HG03135 (cell line): ENCODE measurements around the gene MIPEP.
A peak's percentile ranks its signal among the peaks of the same experiment; 100 is the strongest.

Experiments used
- ATAC-seq: cut with Tn5 transposase; IDR thresholded peaks from one replicate; pipeline ENCODE4 v1.9.1; 2021; ENCODE audit warnings: mild to moderate bottlenecking, moderate library complexity; ENCODE audit not compliant: unreplicated experiment

MIPEP gene

DNA sequence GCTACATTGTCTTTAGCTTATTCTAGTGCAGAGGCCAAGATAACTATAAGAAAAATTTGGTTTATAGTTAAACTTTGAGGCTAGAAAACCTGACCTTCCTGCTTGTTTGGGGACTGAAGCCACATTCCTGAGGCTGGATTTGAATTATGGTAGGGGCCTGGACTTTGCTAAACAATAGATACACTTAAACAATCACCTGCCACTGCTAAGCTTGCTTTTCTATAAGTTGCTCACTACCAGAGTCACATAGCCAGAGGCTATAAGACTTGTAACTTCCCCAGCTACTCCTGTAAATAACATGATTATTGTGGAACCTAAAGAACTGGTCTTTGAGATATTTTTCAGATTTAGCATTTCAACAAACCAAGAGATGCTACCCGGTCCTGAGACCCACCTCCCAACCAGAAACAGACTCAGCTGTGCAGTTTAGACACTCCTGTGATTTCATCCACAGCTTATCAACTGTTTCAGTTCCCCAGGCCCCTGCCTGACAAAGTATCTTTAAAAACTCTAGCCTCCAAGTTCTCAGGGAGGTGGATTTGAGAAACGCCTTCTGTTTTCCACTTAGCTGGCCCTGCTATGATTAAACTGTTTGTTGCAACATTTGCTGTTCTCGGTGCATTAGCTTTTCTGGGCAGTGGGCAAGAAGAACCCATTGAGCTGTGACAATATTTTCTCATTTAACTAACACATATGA lies 77.7 kb downstream of the MIPEP start:
- no peak for ATAC-seq

DNA sequence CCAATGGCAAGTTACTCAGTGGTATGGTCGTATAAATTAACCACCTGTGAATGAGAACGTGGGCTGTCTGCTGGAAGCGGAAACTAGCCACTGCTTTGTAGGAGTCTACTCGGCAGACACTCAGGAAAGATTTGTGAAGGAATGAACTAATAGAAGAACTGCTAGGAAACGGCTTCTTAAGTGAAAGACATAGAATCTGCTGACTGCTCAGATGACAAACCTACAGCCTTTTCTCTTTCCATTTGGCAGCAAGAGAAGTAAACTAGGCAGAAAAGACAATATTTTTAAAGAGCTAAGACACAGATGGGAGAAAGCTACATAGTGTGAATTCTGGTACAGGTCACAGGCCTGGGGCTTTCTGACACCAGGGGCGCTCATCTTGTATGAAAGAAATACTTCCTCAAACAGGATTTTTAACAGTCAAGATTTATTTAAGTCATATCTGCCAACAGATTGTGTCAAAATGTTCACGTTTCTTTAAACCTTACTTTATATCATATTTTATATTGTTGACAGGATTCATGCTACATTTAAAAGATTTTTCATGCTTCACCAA lies 78.4 kb downstream of the MIPEP start:
- no peak for ATAC-seq

DNA sequence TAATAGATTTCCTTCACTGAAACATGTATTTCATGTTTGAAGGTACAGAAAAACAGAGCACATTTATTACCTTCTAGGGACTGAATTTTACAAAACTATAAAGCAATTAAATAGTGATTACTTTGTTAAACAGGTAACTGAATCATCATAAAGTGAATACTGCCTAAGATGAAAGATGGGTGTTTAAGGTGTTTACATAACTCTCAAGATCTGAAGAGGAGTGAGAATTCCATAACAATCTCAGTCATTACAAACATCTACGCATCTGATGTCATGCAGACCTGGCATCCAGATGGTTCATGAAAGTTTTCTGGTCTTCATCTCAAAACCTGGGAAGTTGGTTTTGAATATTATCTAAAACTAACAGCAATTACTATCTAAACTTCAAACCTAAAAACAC lies 80.4 kb downstream of the MIPEP start:
- no peak for ATAC-seq

DNA sequence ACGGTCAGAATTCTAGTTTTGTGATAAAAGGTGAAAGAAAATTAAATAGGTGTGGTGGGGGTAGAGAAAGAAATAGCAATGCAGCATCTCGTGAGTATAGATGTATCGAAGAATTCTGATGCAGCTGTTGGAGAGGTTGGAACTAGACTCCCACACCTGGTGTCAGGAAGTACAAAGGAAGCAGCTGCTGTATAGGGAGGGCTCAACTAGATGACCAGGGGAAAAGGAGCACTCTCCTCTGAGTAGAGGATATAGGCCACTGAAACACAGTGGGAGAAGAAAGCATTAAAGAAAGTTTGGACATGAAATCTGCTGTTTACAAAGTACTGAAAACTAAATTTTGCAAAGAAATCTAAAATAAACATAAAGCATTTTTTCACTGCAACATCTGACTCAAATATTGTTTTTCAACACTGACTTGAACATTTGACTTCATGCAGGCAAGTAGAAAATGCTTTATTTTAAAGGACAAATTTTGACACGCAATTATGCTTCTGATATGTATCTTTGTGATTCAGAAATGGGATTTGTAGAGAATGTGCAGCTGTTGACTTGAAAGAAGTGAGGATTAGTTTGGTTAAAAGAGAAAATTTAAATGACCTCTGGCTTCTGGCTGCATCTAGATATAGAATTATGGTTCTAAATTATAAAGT lies 82.2 kb downstream of the MIPEP start:
- peak; percentile 13 for ATAC-seq

DNA sequence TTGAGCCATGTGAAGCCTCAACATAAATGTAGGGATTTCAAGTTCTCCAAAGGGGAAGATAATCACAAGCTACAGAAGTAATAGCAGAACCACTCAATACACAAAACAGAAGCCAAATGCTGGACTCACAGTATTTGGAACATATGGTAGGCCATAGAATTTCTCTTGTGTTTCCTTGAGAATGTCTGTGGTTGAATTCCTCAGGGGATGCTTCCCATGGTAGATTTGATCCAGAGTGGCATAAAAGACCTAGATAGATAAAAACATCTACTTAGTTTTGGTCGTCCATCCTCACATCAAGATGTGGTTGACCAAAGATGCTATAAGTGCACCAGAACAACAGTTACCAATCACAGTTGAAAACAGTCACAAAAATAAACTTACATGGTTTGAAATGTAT lies 83.4 kb downstream of the MIPEP start:
- ATAC-seq: no peak

DNA sequence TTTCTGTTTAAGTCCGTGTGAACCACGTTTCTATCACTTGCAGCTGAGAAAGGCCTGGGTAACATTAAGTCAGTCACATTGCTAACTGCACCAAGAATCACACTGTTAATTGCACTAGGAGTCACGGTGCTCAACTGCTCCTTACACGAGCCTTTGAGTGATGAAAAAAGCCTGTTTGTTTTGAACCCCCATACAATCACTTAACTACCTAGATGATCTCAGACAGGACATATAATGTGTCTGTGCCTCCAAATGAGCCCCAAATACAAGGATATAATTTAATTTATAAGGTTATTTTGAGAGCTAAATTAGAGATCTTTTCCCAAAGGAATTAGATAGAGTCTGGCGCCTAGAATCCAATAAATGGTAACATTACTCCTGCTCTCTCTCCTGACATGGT lies 84.1 kb downstream of the MIPEP start:
- no peak for ATAC-seq

DNA sequence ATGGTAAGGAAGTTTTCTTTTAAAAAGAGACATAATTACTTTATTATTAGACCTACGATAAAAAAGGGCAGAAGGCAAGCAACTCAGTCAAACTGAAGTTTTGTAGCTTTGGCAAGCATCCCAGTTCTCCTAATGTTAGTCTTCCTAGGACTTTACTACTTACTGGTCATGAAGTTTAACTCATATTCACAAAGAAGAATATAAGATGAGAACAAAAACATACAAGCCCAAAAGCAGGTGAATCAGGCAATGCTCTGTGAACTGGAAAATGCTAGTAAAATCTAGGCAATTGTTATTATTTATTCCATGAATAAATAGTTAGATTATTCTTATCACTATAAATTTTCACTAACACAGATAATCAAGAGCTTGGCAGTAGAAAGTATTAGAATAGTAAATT lies 85.0 kb downstream of the MIPEP start:
- no peak for ATAC-seq

DNA sequence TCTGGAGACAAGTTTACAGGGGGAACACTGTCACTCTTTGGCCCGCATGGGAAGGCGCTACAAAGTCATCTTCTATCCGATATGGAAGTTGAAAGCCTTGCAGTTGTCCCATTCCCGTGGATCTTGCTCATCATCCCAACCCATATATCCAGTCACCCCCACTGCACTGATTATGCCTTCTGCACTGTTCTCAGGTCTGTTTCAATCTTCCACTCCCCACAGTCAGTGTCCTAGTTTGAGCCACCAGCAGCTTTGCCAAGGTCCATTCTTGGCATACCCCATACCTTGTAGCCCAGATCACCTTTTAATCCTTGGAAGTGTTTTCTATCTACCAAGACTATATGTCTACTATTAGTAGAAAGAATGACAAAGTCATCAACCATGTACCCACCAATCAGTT lies 88.1 kb downstream of the MIPEP start:
- ATAC-seq: no peak

DNA sequence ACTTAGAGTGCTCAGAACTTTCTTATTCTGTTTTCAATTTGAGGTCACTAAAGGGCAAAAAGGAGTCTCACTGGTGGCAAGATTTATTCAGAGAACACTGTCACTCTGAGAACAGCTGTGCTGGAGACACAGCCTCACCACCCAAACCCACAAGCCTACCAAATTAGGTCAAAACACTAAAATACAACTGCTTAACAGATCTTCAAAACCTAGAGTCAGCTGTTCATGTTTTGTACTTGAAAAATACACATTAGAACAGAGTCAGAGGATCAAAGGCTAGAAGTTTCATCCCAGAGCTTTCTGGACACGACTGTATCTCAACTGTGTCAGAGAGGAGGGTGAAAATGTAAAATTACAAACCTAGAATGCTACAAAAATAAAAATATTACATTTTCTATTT lies 89.3 kb downstream of the MIPEP start:
- no peak for ATAC-seq

DNA sequence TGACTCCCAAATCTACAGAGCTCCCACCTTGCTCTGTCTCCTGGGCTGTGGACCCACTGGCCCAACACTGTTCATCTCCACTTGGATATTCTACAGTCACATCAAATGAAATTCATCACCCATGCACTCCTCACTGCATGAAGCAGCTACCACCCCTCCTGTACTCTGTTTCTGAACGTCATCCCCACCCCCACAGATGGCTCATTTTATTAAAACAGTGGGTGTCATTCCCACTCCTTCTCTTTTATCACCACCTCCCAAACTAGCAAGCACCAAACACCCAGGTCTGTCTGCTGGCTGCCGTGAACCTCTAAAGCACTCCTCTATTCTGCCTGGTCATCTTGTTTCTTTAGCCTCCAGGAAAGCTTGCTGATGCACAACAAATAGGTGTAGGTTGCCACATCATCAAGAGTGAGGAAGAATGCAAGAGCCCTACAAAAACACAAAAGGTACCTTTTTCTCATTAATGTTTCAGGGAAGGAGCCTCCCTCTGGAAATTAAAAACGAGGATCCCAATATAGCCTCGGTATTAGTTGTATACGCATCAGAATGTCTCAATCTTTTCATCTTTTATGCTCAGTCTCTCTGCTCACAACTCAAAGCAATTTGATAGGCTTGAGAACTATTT lies 91.8 kb downstream of the MIPEP start:
- no peak for ATAC-seq

DNA sequence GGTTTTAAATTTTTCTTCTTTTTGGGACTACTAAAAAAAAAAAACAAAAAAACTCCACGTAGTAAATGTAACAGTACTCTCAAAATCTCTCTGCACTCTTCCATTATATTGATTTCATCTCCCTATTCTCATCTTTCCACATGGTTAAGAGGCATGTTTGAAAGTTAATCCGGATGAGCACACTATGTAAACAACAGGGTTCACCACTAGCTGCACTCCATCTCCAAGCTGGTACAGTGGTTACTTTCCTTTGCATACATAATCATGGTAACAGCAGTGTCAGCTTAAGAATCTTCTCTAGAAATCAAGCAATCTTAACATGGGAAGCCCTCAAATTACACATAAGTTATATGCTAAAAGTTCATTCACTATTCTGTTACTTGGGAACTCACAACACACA lies 92.6 kb downstream of the MIPEP start:
- no peak for ATAC-seq

DNA sequence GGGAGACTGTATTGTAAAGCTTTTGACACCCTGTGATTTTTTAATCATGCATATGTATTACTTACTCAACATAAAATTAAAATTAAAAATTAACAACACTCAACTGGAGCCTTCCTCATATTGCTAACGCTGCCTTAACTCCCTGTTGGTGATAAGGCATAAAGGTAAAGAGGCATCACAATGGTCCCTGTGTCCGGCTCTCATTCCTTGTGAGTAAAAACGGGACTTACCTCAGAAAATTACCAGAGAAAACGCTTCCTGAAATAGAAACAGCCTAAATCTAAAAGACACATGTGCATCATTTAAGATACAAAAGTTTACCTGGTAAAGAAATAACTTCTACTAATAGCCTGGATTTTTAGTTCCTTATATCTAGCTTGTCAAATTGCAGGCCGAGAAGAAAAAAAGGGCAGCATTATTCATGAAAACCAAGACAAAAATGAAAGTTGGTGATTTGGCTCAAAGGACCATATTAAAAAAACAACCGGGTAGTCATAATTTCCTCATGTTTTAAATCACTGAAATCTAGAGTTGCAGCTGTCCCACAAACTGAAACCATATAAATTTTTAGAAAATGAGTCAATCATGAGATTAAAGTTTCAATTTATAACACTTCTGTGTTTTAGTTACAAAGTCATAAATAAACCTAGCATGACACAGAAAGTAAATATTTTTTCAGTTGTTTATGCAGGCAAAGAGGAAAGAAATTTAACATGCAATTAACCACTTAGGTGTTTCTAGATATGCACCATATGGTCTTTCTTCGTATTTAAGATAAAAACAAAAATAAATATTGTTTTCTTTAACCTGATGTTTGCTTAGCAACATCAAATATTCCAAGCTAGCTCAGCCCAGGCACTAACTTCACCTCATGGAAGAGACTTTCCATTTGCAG lies 94.7 kb downstream of the MIPEP start:
- peak; percentile 52 for ATAC-seq

DNA sequence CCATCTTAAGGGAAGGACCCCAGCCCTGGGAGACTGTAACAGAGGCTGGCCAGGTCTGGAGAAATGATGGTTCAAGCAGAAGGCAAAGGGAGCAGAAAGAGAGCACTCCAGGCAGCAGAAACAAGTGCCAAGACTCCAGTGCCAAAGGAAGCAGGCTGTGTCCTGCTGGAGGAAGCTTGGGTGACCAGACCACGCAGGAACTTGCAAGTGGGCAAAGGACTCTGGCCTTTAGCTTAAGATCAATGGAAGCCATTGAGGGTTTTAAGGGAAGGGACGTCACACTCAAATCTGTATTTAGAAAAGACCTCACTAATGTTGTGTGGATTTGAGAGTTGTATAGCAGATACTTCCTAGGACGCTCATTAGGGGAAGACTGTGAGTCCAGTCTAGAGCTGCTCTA lies 95.5 kb downstream of the MIPEP start:
- ATAC-seq: no peak

DNA sequence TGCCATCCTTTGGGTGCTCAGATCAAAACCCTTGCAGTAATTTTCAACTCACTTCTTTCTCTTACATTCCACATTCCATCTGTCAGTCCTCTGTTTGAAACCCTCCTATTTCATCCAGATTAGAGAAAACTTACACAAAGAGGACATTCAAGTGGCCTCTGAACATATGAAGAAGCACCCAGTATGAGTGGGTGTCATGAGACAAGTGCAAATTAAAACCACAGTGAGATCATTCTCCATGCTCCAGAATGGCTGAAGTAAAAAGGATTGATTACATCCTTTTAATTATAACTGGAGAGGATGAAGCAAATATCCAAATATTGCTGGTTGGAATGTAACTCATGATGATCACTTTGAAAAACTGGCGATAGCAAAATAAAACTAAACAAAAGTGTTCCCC lies 96.5 kb downstream of the MIPEP start:
- ATAC-seq: no peak

DNA sequence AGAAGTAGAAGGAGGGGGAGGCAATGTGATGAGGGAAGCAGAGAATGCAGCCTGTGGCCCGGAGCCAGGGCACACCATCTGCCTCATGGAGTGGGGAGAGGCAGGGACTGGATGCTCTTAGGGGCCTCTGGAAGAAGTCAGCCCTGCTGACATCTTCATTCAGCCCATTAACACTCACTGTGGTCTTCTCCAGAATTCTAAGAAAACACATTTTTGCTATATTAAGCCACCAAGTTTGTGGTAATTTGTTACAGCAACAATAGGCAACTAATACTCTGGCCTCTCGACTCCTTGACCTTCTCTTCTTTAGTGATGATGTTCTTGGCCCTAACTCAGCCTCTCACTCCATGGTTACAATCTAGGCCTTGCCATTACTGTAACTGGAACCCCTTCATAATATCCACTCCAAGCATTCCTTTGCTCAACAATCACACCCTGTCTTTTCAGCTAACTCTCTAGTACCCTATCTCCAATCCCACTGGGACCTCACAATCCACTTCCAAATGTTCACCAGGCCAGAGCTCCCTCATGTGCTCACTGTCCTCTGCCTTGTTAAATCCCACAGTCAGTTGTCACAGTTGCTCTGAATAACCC lies 98.5 kb downstream of the MIPEP start:
- no peak for ATAC-seq

DNA sequence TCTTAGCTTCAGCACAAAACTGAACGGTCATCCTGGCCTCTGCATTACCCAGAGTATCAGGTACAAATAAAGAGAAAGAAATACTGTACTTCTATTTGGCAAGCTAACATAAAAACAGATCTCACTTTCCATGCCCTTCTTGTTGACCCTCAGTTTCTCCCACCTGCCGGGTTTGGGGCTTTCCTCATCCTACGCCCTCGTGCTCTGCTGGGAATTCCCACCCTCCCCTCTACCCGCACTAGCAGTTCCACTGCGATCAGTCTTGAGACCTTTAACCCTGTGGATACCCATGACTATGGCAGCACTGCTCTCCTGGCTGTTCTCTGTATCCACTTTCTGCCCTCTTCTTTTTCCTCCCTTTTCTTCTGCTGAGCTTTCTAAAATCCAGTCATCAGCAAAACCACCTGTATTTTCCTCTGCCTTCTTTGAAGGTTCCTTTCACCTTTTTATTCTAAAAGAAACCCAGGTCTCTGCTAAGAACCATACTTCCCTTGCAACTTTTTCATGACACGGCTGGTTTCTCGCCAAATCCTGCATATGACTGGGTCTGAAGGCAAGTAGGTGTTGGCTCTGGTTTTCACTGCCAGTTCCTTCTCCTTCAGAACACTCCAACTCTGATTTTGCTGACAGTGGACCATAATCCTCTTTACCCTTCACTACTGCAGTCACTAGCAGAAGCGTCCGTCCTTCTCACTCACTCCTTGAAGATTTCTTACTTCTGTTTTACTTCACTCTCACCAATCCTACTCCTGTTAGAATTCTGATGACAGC lies 99.4 kb downstream of the MIPEP start:
- no peak for ATAC-seq

DNA sequence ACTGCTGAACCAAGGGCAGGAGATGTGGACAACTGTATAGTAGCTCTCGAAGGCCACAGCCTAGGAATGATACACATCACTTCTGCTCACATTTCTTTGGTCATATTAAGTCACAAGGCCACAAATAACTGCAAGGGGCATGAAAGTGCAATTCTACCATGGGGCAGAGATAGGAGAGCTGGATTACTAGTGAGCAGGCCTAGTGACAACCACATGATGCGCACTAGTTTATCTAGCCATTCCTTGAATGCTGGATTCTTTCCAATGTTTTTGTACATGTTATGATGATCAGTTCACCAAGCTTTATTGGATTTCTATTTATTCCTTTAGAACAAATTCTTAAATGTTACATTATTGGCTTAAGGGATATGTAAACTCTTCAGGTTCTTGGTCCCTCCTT lies 100.7 kb downstream of the MIPEP start:
- no peak for ATAC-seq

DNA sequence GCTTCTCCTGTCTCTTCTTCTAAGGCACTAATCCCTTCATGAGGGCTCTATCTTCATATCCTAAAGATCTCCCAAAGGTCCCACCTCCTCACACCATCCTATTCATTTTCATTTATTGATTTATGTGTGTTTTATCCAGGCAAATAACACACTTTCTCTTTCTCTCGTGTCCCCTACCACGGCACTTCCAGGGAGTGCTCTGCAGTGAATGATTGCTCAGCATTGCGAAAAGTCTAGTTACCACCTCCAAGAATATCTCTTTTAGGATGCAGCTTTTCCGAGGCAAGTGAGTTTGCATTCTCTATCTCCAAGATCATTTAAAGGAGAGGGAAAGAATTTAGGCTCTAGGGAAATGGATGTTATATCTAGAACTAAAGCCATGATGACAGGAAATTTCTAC lies 101.7 kb downstream of the MIPEP start:
- ATAC-seq: no peak

DNA sequence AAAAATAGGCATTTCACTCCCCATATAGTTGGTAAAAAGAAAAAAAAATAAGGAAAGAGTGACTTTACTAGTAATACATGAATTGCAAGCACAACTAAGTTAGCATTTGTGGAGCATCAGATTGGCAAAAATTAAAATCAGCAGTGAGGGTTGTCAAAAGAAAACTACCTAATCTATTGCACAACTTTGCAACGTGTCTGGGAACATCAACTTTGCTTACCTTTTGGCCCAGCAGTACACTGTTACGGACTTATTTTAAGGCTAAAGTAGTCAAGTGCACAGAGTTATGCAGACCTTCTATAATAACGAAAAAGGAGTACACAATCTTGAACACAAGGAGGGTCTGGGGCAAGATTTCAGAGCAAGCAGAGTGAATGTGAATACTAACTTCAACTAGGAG lies 102.6 kb downstream of the MIPEP start:
- no peak for ATAC-seq

DNA sequence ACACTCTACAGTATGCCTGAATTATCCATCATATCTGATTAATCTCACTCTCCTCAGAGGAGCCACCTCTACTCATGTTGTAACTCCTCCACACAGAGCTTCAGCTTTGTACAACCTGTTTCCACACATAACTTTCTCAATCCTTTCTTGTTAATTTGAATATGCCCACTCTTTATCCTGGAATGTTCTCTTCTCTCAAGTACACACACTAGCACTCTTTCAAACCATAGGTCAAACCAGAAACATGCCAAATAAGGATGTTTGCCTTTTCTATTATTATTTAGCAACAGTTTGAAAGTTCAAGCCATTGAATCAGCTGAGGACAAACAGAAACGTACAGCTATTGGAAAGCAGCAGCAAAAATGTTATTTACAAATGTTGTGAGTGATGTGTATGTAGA lies 110.3 kb downstream of the MIPEP start:
- ATAC-seq: no peak
